WI38 (cell line): ENCODE data around the gene WRNIP1.

ENCODE experiments used
- H3K4me3 ChIP-seq: 2 replicates; pipeline ENCODE4 v1.5.1; 2011; ENCODE audit warnings: low read depth, mild to moderate bottlenecking, control low read depth, low read length
- TF ChIP-seq, protein P1 (sequence below): IDR thresholded peaks from 2 replicates; pipeline ENCODE4 v1.5.1; 2012; ENCODE audit warnings: low read depth, mild to moderate bottlenecking, control low read depth, low read length

The WRNIP1 gene

GRCh38 chr6:2802521-2803060 lies 37.4 kb downstream of the WRNIP1 start:
- H3K4me3 ChIP-seq, result no peak overlapping the region

GRCh38 chr6:2803731-2804429 lies 38.7 kb downstream of the WRNIP1 start:
- TF ChIP-seq, protein P1, sequence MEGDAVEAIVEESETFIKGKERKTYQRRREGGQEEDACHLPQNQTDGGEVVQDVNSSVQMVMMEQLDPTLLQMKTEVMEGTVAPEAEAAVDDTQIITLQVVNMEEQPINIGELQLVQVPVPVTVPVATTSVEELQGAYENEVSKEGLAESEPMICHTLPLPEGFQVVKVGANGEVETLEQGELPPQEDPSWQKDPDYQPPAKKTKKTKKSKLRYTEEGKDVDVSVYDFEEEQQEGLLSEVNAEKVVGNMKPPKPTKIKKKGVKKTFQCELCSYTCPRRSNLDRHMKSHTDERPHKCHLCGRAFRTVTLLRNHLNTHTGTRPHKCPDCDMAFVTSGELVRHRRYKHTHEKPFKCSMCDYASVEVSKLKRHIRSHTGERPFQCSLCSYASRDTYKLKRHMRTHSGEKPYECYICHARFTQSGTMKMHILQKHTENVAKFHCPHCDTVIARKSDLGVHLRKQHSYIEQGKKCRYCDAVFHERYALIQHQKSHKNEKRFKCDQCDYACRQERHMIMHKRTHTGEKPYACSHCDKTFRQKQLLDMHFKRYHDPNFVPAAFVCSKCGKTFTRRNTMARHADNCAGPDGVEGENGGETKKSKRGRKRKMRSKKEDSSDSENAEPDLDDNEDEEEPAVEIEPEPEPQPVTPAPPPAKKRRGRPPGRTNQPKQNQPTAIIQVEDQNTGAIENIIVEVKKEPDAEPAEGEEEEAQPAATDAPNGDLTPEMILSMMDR, result no peak
- no peak overlapping the region for H3K4me3 ChIP-seq

More at GRCh38 chr6:2802521-2803060, 37.4 kb downstream of the WRNIP1 start:
- TF ChIP-seq, protein P1, result no peak

DNA sequence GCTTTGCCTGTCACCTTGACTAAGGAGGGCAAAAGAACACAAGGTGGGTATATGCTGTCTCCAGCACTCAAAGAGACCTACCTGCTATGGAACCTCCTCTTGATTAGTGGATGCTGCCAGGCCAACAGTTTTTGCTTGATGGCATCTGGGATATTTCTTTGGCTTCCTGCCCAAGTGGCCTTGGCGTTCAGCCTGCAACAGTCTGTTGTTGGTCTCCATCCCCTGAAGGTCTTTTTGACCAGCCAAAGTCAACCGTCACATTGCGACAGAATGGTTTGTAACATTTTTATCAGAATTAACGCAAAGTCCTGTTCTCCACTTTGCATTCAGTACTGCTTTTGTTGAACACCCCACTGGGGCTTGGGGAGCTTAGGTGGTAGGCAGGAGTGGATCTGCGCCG lies 39.3 kb downstream of the WRNIP1 start:
- H3K4me3 ChIP-seq, result no peak overlapping the region
- TF ChIP-seq, protein P1, result no peak

DNA sequence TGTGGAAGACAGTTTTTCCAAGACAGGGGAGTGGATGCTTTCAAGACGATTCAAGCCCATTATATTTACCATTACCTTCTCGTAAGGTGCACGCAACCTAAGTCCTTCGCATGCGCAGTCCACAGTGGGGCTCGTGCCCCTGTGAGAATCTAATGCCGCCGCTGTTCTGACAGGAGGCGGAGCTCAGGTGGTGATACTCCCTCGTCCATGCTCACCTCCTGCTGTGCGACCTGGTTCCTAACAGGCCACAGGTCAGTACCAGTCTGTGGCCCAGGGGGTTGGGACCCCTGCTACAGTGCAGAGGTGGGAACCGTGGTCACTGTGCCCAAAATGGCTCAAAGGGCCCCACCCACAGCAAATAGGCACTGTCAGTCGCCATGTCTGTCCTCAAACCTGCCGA lies 39.8 kb downstream of the WRNIP1 start:
- H3K4me3 ChIP-seq, result no peak overlapping the region
- TF ChIP-seq, protein P1, result no peak

GRCh38 chr6:2806644-2807043 lies 41.5 kb downstream of the WRNIP1 start:
- TF ChIP-seq, protein P1, result no peak
- H3K4me3 ChIP-seq, result no peak overlapping the region

GRCh38 chr6:2807342-2808090 lies 42.3 kb downstream of the WRNIP1 start:
- TF ChIP-seq, protein P1, result no peak
- H3K4me3 ChIP-seq, result no peak overlapping the region

DNA sequence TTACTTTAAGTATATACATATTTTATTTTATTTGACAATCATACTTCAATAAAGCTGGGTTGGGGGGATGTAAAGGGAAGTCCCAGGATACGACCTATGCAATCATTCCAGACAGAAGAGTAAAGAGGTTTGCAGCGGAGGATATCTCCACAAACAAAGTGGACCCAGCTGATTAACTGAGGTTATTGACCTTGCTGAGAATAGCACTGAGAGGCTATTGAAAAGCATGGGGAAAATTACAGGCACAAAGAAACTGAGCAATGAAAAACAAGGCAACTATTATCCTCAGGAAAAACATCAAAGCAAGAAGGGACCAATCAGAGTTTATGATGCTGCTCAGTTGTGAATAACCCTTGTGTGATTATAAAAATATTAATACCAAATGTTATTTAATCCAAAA lies 43.8 kb downstream of the WRNIP1 start:
- H3K4me3 ChIP-seq, result no peak overlapping the region
- TF ChIP-seq, protein P1, result no peak
